HEK293 (cell line): ENCODE data around the gene TULP1.

Experiments
- CTCF ChIA-PET: fragments of 350-600 bp; formaldehyde crosslinking; extraction: SDS; loops from one replicate; lab custom pipeline; 2021; ENCODE audit warnings: antibody characterized with exemption; lab: Yijun Ruan, JAX
- POLR2A ChIA-PET: fragments of 300-600 bp; formaldehyde crosslinking; extraction: SDS; loops from one replicate; lab custom pipeline; 2020; ENCODE audit warnings: antibody characterized with exemption, inconsistent platforms; lab: Yijun Ruan, JAX
- H3K27ac ChIP-seq: fragments of 200-500 bp; sonication (Bioruptor generic); 2 replicates; pipeline ENCODE4 v1.5.1; 2014; ENCODE audit warnings: low read depth, low read length, control low read depth, inconsistent platforms; ENCODE audit errors: extremely low read depth
- H3K36me3 ChIP-seq, 2 experiments: fragments of 200-500 bp in 1 of 2; sonication (Bioruptor generic) in 1 of 2; 1 replicate in 1 of 2; 2 replicates in 1 of 2; pipeline ENCODE4 v1.5.1; 2014 to 2017; ENCODE audit warnings: inconsistent platforms in 2 of 2, low read length in 2 of 2; ENCODE audit not compliant: control insufficient read depth in 2 of 2, insufficient read depth in 1 of 2
- H3K4me1 ChIP-seq: fragments of 200-500 bp; sonication (Bioruptor generic); 2 replicates; pipeline ENCODE4 v1.5.1; 2014; ENCODE audit warnings: mild to moderate bottlenecking, low read length, inconsistent platforms; ENCODE audit not compliant: control insufficient read depth, insufficient read depth
- H3K4me3 ChIP-seq: 2 replicates; pipeline ENCODE4 v1.5.1; 2011; ENCODE audit warnings: low read depth, mild to moderate bottlenecking, control low read depth, low read length, moderate library complexity
- H3K9me3 ChIP-seq: fragments of 200-500 bp; sonication (Bioruptor generic); 2 replicates; pipeline ENCODE4 v1.5.1; 2014; ENCODE audit warnings: low read depth, low read length, inconsistent platforms; ENCODE audit not compliant: control insufficient read depth, insufficient read depth
- KLF1 ChIP-seq: fragments of 450-650 bp; formaldehyde crosslinking; IDR thresholded peaks from 2 replicates; pipeline ENCODE4 v1.5.1; 2016; ENCODE audit warnings: missing biosample characterization, missing genetic modification characterization
- KLF17 ChIP-seq: fragments of 450-650 bp; formaldehyde crosslinking; IDR thresholded peaks from 2 replicates; pipeline ENCODE4 v1.5.1; 2016; ENCODE audit warnings: missing biosample characterization, missing genetic modification characterization
- KLF7 ChIP-seq: fragments of 450-650 bp; formaldehyde crosslinking; IDR thresholded peaks from 2 replicates; pipeline ENCODE4 v1.5.1; 2016; ENCODE audit warnings: missing biosample characterization, missing genetic modification characterization, borderline replicate concordance
- MZF1 ChIP-seq: fragments of 450-650 bp; formaldehyde crosslinking; IDR thresholded peaks from 2 replicates; pipeline ENCODE4 v1.5.1; 2017; ENCODE audit warnings: missing biosample characterization, missing genetic modification characterization, borderline replicate concordance
- RBAK ChIP-seq: fragments of 450-650 bp; formaldehyde crosslinking; IDR thresholded peaks from 2 replicates; pipeline ENCODE4 v1.5.1; 2016; ENCODE audit warnings: missing biosample characterization, missing genetic modification characterization
- ZBTB17 ChIP-seq: fragments of 450-650 bp; formaldehyde crosslinking; IDR thresholded peaks from 2 replicates; pipeline ENCODE4 v1.5.1; 2016; ENCODE audit warnings: missing biosample characterization, missing genetic modification characterization
- ZBTB44 ChIP-seq: fragments of 450-650 bp; IDR thresholded peaks from 2 replicates; pipeline ENCODE4 v1.5.1; 2018; ENCODE audit warnings: missing biosample characterization, mild to moderate bottlenecking, missing genetic modification characterization
- ZBTB6 ChIP-seq: fragments of 450-650 bp; formaldehyde crosslinking; IDR thresholded peaks from 2 replicates; pipeline ENCODE4 v1.5.1; 2017; ENCODE audit warnings: missing biosample characterization, missing genetic modification characterization
- ZBTB7A ChIP-seq: fragments of 450-650 bp; formaldehyde crosslinking; IDR thresholded peaks from 2 replicates; pipeline ENCODE4 v1.5.1; 2016; ENCODE audit warnings: low read depth, missing biosample characterization, missing genetic modification characterization
- ZEB2 ChIP-seq: fragments of 450-650 bp; formaldehyde crosslinking; IDR thresholded peaks from 2 replicates; pipeline ENCODE4 v1.5.1; 2016; ENCODE audit warnings: missing biosample characterization, missing genetic modification characterization
- ZNF10 ChIP-seq: fragments of 450-650 bp; formaldehyde crosslinking; IDR thresholded peaks from 2 replicates; pipeline ENCODE4 v1.5.1; 2017; ENCODE audit warnings: missing biosample characterization, missing genetic modification characterization
- ZNF16 ChIP-seq: fragments of 450-650 bp; formaldehyde crosslinking; IDR thresholded peaks from 2 replicates; pipeline ENCODE4 v1.5.1; 2016; ENCODE audit warnings: low read depth, missing biosample characterization, missing genetic modification characterization
- ZNF175 ChIP-seq: fragments of 450-650 bp; formaldehyde crosslinking; IDR thresholded peaks from 2 replicates; pipeline ENCODE4 v1.5.1; 2016; ENCODE audit warnings: missing biosample characterization, missing genetic modification characterization
- ZNF23 ChIP-seq: fragments of 450-650 bp; formaldehyde crosslinking; IDR thresholded peaks from 2 replicates; pipeline ENCODE4 v1.5.1; 2016; ENCODE audit warnings: missing biosample characterization, missing genetic modification characterization, borderline replicate concordance
- ZNF26 ChIP-seq: fragments of 450-650 bp; formaldehyde crosslinking; IDR thresholded peaks from 2 replicates; pipeline ENCODE4 v1.5.1; 2016; ENCODE audit warnings: missing biosample characterization, missing genetic modification characterization
- ZNF266 ChIP-seq: fragments of 450-650 bp; formaldehyde crosslinking; IDR thresholded peaks from 2 replicates; pipeline ENCODE4 v1.5.1; 2016; ENCODE audit warnings: missing biosample characterization, missing genetic modification characterization, low read depth
- ZNF280C ChIP-seq: fragments of 450-650 bp; formaldehyde crosslinking; IDR thresholded peaks from 2 replicates; pipeline ENCODE4 v1.5.1; 2016; ENCODE audit warnings: missing biosample characterization, missing genetic modification characterization
- ZNF350 ChIP-seq: fragments of 450-650 bp; formaldehyde crosslinking; IDR thresholded peaks from 2 replicates; pipeline ENCODE4 v1.5.0; 2017; ENCODE audit warnings: missing biosample characterization, mild to moderate bottlenecking, missing genetic modification characterization
- ZNF416 ChIP-seq: fragments of 450-650 bp; formaldehyde crosslinking; IDR thresholded peaks from 2 replicates; pipeline ENCODE4 v1.5.1; 2016; ENCODE audit warnings: missing biosample characterization, missing genetic modification characterization
- ZNF473 ChIP-seq: fragments of 450-650 bp; formaldehyde crosslinking; IDR thresholded peaks from 2 replicates; pipeline ENCODE4 v1.5.1; 2017; ENCODE audit warnings: missing biosample characterization, missing genetic modification characterization
- ZNF488 ChIP-seq: fragments of 450-650 bp; formaldehyde crosslinking; IDR thresholded peaks from 2 replicates; pipeline ENCODE4 v1.5.1; 2016; ENCODE audit warnings: missing biosample characterization, missing genetic modification characterization
- ZNF544 ChIP-seq: fragments of 450-650 bp; formaldehyde crosslinking; IDR thresholded peaks from 2 replicates; pipeline ENCODE4 v1.5.0; 2017; ENCODE audit warnings: missing biosample characterization, missing genetic modification characterization
- ZNF654 ChIP-seq: fragments of 450-650 bp; formaldehyde crosslinking; IDR thresholded peaks from 2 replicates; pipeline ENCODE4 v1.5.1; 2016; ENCODE audit warnings: low read depth, missing biosample characterization, missing genetic modification characterization
- ZNF704 ChIP-seq: fragments of 450-650 bp; formaldehyde crosslinking; IDR thresholded peaks from 2 replicates; pipeline ENCODE4 v1.5.1; 2016; ENCODE audit warnings: missing biosample characterization, missing genetic modification characterization
- ZSCAN23 ChIP-seq: fragments of 450-650 bp; formaldehyde crosslinking; IDR thresholded peaks from 2 replicates; pipeline ENCODE4 v1.5.1; 2016; ENCODE audit warnings: missing biosample characterization, missing genetic modification characterization
- ZSCAN4 ChIP-seq: fragments of 450-650 bp; formaldehyde crosslinking; IDR thresholded peaks from 2 replicates; pipeline ENCODE4 v1.5.1; 2017; ENCODE audit warnings: missing biosample characterization, missing genetic modification characterization

The TULP1 gene

GRCh38 chr6:35477551-35478179 lies 35.0 kb downstream of the TULP1 start:
- Histone ChIP-seq H3K27ac (no peak overlapping the region), H3K9me3 (no peaks in the 10 kb centered on the region), H3K4me3 (no peak overlapping the region), H3K4me1 (no peaks in the 10 kb centered on the region), H3K36me3 (peaks cover 0 to 54% of the 10 kb centered on the region in 2 experiments; a peak in 1 of 3 replicates)
- POLR2A ChIA-PET = interaction anchor here (0.5 to 15.4 kb wide), 6 partner anchors 6 to 326 kb away, joined by 3 to 198 read pairs (median 4); partner anchors contain the start of genes RPL10A and TEAD3
- CTCF ChIA-PET = interaction anchor here (0.6 to 1.3 kb wide), 2 partner anchors 9 to 136 kb away, joined by 3 to 4 read pairs; partner anchors contain the start of gene RPL10A
- TF ChIP-seq RBAK (tag by site-specific recombination) (no peak), ZNF350 (tag by site-specific recombination) (no peak), ZNF280C (no peak), ZEB2 (tag by site-specific recombination) (no peak), ZNF488 (tag by site-specific recombination) (no peak), KLF7 (tag by site-specific recombination) (no peak), ZNF416 (tag by site-specific recombination) (no peak), KLF17 (tag by site-specific recombination) (no peak), ZNF544 (tag by site-specific recombination) (no peak), KLF1 (no peak), ZSCAN4 (tag by site-specific recombination) (no peak), ZBTB44 (tag by site-specific recombination) (peak; percentile 90), ZBTB17 (tag by site-specific recombination) (peak; percentile 14; the same call in 1 of the 2 replicates), ZNF26 (tag by site-specific recombination) (no peak), ZBTB7A (no peak), MZF1 (tag by site-specific recombination) (no peak), ZSCAN23 (tag by site-specific recombination) (no peak), ZNF704 (tag by site-specific recombination) (no peak), ZNF654 (no peak), ZNF175 (tag by site-specific recombination) (no peak), ZNF473 (tag by site-specific recombination) (no peak), ZNF266 (no peak), ZNF10 (peak; percentile 50; the same call in 1 of the 2 replicates), ZNF16 (tag by site-specific recombination) (no peak), ZNF23 (tag by site-specific recombination) (no peak), ZBTB6 (tag by site-specific recombination) (no peak)
